Superior temporal gyrus (tissue), 1 donor: ENCODE measurements around the gene CD163L1.
"Not testable (repeated sequence)": the region's sequence is repeated elsewhere in the genome, so short reads cannot be mapped to it uniquely, and the experiment has no call there.

ENCODE experiments used
- DNase-seq: peaks from one replicate; pipeline ENCODE4 v3.0.0-alpha.2; 2016; ENCODE audit errors: extremely low spot score

Gene CD163L1

DNA sequence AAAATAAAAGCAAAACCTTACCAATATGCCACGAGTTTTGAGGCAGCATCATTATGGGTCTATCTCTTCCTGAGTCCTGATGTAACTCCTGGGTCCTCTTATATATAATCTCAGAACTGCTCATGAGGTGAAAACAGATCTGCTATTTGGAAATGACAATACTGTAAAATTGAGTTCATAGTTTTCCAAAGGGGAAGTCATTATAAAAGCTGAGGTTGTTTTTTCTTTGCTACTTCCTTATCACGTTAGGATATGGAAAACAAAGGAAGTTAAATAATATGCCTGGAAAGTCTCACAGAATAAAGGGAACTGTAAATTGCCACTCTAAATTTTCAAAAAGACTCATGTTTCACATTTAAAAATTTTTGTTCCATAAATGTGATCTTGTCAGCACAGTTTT, at the start of gene CD163L1:
TSS of gene CD163L1 (minus strand) at position 78 of the 400 bp plus-strand sequence. CDS start at position 52, 26 bp downstream.
- no peak for DNase-seq

DNA sequence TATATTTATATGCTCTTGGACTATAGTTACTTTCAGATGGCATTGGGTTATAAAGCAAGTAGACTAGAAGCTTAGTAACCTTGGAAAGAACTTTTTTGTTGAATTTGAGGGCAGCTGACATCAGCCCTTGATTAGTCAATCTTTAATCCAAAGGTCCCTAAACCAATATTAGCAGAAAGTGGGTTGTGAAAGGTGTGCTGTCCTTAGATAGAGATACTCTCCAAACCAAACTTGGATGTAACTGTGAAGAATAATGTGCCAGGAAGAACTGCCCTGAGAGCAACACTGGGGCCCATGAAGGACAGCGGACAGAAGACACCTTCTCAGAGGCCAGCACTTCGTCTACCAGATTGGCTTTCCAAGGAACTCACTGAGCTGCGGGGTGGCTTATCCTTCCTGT, 49.1 kb upstream of the CD163L1 start:
- no peak for DNase-seq

DNA sequence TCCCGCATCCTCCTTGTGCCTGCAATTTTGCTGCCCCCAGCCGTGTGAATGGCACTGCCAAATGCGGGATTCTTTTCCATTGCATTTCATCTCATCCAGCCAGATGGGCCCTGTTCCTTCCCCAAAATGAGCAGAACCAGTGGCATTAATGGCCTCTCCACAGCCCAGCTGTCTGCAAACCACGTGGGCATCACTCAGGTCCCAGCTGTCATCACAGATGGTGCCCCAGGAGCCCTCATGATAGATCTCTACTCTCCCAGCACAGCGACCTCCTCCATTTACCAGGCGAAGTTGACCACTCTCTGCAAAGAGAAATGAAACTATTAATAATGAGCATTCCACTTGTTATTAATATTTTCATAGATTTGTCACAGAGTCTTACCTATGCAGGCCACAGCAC, 42.6 kb upstream of the CD163L1 start:
- no peak for DNase-seq

DNA sequence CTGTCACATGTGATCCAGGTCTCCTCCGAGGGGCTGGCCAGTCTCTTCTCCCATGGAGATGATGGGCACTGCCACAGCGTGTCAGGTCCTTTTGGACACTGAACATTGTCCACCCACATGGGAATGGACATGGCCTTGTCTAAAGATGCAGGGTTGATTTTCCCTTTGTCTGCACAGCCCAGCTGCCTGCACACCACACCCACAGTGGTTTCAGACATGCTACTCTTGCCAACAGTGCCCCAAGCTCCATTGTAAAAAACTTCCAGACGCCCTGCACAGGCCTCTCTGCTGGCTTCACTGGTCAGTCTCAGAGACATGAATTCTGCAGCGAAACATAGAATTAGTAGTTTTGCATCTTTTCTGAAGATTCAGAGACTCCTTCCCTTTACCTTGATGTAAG, 41.1 kb upstream of the CD163L1 start:
- DNase-seq = no peak

DNA sequence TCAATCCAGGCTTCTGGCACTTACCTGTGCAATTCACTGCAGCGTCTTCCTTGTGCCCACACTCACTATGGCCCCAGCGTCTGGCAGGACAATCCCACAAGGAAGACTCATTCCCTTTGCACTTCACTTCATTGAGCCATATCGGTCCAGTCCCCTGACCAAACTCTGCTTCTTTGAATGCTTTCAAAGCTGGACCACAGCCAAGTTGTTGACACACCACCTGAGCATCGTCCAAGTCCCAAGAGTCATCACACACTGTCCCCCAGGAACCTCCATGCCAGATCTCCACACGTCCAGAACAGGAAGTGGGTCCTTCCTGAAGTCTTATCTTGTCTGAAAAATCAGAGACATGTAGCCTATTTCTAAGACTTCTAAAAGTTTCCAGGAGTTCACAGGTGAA, 39.4 kb upstream of the CD163L1 start:
- no peak for DNase-seq

DNA sequence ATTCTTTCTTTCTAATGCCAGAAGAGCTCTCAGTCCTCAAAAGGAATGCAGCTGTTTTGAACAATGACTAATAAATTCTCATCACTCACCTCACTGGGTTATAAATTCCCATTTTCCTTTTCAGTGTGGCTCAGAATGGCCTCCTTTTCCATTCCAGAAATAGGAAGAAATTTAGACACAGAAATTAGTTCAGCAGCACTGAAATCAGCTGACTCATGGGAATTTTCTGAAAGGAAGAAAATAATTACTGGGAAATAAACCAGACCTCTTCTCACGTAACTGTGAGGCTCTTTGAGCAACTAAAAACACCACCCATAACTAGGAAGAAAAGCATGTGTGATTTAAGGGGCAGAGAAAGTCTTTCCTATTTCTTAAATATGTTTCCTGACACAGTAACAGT, 35.8 kb upstream of the CD163L1 start:
- no peak for DNase-seq

DNA sequence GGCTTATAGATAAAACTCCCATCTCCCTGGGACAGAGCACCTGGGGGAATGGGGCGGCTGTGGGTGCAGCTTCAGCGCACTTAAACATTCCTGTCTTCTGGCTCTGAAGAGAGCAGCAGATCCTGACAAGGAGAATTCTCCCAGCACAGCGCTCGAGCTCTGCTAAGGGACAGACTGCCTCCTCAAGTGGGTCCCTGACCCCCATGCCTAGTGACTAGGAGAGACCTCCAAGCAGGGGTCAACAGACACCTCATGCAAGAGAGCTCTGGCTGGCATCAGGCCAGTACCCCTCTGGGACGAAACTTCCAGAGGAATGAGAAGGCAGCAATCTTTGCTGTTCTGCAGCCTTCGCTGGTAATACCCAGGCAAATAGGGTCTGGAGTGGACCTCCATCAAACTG, 28.1 kb upstream of the CD163L1 start:
- no peak for DNase-seq

DNA sequence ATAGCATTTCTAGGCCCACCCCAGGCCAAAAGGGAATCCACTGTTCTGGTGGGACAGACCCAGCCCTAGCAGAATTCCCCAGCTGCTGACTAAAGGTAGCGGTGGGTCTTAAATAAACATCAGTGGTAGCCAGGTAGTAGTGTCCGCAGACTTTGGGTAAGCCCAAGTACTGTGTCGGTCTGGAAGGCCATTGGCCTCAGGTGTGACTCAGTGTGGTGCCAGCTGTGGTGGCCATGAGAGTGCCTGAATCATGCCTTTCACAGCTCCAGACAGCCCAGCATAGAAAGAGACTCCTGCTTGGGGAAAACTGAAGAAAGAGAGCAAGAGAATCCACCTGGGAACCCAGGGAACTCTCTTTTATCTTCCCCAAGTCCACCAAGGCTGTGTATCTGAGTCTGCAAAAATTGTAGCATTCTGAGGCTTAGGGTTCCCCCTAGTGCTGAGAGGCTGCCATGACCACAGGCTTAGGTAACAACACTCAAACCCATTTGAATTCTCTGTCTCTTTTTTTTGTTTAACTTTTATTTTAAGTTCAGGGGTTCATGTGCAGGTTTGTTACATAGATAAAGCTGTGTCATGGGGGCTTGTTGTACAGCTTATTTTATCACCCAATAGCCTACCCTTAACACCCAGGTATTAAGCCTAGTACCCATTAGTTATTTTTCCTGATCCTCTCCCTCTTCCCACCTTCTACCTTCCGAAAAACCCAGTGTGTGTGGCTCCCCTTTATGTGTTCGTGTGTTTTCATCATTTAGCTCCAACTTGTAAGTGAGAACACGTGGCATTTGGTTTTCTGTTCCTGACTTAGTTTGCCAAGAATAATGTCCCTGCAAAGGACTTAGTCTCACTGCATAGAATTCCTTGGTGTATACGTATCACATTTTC, 16.7 kb upstream of the CD163L1 start:
- DNase-seq = peak; percentile 56

DNA sequence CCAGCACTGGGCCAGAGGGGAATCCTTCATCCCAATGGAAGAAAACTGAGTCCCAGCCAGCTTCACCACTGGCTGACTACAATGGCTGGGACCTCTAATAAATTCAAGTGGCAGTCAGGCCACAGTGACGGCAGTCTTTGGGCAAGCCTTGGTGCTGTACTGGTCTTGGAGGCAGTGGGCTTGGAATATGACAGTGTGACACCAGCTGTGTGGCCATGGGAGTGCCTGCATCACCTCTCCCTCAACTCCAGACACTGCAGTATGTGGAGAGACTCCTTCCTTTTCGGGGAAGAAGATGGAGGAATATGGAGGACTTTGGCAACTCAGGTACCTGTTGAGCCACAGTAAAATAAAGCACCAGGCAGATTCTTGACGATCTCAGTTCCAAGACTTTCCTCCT, 16.0 kb upstream of the CD163L1 start:
- DNase-seq = no peak

DNA sequence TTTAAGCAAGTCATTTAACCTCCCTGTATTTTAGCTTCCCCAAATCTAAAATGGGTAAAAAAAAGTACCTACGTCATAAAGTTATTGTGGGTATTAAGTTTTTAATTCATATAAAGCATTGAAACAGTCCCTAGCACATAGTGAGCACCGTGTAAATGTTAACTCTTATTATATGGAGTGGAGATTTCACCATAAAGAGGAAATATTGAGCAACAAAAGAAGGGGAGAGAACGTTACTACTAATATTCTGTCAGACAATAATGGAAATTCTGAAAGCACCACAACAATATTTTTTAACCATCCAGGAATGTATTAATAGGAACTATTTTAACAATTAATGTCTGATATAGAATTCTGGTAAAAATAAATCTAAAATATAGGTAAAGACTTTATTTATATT, 7.8 kb upstream of the CD163L1 start:
- DNase-seq = no peak

DNA sequence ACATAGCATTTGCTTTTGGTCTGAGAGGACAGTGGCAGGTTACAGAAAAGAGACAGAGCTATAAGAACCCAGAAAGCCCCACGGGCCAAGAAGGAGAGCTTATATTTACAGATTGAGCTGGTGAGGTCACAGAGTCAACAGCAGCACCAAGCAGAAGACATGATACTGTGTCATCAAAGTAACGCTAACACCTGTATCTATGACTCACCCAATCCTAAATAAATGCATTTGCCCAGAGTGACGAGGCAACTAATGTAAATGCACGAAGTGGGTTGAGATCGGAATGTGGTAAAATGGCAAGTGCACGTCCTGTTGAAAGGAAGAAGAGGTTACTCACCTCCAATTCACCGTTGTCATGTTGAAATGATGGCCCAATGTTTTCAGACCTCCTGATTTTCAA, 6.7 kb upstream of the CD163L1 start:
- DNase-seq = no peak

DNA sequence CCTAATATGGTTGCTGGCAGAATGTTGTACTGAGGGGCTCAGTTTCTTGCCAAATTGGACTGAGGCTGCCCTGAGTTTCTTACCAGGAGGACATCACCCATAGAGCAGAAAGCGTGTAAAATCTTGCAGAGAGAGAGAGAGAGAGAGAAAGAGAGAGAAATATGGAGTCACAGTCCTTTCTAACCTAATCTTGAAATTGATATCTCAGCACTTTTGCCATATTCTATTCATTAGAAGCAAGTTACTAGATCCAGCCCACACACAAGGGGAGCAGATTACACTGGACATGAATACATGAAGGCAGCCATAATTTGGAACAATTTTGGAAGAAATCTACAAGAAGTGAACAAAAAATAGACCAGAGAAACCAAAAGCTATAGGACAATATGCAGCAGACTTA, 4.1 kb upstream of the CD163L1 start:
- no peak for DNase-seq

DNA sequence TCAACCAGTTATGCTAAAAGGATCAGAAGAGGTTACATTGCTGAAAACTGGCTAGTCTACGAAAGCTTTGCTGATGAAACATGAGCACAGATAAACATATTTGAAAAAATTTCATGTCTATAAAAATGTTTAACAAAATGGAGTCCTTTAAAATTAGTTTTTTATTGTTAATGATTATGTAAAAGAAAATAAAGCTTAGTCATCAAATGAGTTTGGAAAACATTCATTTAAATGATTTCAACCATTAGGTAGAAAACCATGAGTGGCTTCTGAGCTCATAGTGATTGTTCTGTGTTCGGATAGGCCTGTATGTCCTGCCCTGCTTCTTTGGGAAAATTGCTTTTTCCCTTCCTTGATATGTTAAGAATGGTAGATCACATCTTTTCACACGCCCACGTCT, 584 bp upstream of the CD163L1 start:
- no peak for DNase-seq

DNA sequence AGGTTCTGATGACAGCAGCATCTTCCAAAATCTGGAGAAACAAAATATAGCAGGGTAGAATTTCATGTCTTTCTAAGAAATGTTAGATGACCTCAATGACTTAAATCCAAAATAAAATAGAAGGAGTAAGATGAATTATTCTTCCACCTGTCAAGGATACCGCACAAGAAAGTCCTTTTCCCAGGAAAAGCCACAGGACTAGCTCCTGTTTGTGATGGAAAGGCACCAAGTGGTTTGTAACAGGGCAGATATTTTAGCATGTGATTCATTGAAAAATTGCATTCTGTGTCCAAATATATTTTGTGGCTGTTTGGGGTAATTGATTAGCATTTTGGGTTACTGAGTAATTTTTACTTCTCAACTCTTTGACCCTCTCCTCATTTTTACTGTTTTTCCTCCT, 2.7 kb downstream of the CD163L1 start:
- no peak for DNase-seq

DNA sequence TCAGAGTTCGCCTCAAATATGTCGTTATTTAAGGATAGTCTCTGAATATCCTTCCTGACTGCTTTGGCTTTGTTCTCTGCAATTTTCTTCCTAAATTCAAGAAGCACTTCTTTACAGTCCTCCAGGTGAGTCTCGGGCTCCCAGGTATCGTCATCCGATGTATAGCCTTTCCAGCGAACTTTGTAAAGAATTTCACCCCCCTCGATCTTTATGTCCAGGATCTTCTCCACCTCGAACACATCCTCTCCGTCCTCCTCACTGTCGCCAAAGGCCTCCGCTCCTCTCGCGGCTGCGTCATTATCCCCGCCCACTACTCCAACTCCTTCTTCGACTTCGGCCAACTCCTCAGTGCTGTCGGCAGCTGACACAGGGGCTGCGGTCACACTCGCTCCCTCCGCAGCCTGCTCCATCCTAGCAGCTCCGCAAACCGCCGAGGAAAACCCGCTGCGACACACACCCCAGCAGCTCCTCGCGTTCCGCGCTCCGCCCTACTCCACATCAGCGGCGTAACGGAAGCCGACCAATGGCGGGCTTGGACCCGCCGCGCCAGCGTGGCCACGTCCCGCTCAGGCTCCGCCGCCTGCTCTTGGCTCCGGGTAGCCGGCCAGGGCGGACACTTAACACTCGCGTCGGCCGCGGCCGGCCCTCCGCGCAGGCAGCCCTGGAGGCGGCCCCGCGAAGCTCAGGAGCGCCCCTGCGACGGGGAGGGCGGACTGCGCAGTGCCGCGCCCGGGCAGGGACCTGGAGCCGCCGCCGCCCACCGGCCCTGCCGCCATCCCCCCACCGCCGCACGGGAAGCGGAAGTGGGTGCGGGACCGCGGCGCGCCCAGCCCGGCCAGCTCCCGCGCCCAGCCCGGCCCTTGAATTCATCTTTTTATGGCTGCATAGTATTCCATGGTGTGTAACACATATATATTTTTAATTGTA, 4.1 kb downstream of the CD163L1 start:
- no peak for DNase-seq

DNA sequence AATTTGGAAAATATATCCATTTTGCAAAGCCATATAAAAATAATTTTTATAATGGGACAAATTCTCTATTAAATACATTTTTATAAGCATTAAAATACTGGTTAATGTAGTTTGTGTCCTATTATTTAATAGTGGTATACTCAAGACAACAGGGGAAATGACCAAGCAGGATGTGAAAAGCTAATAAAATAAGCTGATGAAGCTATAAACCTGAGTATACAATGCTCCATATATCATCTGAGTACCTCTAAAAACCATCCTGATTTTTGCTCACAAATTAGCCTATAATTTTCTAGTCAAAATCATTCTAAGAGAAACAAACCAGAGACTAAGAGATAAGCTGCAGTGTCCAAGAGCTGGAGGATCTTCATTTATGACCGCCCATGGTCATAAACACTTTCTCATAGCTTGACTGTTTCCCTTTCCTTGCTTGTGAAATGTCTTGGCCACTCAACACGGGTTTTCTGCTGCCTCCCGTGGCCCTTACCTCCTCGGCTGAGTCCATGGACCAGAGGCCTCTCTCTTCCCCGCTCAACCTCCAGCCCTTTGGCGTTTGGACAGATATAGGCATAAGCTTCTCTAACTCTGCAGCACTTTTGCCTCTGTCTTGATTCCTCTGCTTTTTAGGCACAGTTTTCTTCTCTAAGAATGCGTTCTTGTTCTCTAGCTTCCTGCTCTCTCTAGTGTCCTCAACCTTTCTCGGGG, 5.5 kb downstream of the CD163L1 start:
- DNase-seq = not testable (repeated sequence)

DNA sequence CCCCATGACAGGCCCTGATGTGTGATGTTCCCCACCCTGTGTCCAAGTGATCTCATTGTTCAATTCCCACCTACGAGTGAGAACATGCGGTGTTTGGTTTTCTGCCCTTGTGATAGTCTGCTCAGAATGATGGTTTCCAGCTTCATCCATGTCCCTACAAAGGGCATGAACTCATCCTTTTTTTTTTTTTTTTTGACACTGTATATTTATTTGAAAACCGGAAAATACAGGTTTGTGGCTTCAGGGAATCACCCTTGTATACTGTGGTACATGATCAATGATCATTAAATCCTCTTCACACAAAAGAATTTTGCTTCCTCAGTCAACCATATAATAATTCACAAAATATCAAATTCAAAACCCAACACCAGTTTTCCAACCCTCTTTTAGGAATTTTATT, 6.5 kb downstream of the CD163L1 start:
- DNase-seq = not testable (repeated sequence)

DNA sequence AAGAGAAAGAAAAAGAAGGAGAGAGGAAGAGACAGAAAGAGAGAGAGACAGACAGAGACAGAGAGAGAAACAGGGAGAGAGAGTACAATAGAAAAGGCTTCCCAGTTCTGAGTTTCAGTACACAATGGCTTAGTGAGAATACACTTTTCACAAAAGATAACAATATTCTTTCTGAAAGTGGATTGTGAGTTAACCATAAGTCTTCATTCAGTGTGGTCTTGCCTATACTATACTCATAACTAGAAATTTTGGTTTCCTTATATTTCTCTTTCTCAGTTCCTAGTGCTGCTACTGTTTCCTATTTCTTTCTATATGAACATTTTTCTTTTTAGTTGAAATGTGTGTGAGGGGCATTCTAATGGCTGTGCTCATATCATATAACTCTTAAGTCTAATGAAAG, 9.3 kb downstream of the CD163L1 start:
- DNase-seq = no peak

DNA sequence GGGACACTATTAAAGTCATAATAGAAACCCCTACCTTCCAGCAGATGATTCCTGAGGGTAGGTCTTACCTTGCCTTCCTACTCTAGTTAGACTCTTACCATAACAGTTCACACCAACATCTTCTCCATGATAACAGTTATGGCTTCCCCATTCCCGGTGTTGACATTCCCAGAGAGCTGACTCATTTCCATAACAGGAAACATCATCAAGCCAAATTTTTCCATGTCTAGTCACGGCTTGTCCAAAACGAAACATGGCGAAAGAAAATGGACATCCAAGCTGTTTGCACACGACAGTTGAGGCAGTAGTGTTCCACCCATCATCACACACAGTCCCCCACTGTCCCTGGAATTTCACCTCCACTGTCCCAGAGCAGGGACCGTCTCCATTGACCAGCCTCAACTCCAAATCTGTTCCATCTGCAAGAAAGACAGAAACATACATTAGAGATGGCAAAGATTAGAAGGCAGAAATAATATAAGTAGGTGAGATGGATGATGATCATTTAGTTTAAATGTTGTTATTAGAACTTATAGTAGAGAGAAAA, 10.6 kb downstream of the CD163L1 start:
- no peak for DNase-seq

DNA sequence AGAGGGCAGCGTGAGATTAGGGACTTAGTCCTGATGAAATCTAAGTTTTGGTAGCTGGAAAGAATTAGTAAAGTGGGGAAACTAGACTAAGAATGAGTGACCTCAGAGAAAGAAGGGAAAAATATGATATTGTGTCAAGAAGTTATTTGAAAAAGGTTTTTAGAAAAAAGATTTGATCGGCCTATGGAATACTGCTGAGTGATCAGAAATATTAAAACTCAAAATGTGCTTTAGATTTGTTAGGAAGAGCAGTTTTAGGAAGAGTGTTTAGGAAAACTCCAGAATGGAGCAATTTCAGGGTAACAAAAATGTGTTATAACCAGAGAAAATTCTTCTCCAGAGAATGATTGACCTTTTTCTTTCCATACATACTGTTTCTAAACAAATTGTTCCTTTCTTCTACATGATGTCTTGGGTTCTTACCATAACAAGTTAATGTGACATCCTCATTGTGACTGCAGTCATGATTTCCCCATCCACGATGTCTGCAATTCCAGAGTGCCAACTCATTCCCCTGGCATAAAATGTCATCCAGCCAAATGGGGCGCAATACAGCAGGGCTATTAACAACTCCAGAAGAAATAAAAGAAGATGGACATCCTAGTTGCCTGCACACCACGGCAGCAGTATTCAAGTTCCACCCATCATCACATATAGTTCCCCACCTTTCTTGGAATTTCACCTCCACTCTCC, 11.8 kb downstream of the CD163L1 start:
- DNase-seq = no peak

DNA sequence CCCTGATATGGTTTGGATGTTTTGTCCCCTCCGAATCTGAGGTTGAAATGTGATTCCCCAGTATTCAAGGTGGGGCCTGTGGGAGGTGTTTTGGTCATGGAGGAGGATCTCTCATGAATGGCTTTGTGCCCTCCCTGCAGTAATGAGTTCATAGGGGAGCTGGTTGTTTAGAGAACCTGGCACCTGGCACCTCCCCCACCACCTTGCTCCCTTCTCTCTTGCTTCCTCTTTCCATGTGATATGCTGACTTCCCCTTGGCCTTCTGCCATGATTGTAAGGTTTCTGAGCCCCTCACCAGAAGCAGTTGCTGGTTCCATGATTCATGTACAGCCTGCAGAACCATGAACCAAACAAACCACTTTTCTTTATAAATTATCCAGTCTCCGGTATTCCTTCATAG, 32.6 kb downstream of the CD163L1 start:
- no peak for DNase-seq
